Trophoblast cell (in vitro differentiated cells and primary cell): Measurements from ENCODE around the gene OR6P1.

ENCODE experiments used
- DNase-seq, 2 donors: peaks; one replicate each; pipeline ENCODE4 v3.0.0-alpha.2; 2016
- H2AFZ ChIP-seq: 2 replicates; pipeline ENCODE4 v1.6.1; 2013; ENCODE audit warnings: low read length, moderate library complexity, mild to moderate bottlenecking; ENCODE audit not compliant: insufficient read depth, poor library complexity
- H2AK5ac ChIP-seq: 2 replicates; pipeline ENCODE4 v1.6.1; 2013; ENCODE audit warnings: mild to moderate bottlenecking, low read length
- H2BK120ac ChIP-seq: 2 replicates; pipeline ENCODE4 v1.6.1; 2013; ENCODE audit warnings: low read length, mild to moderate bottlenecking, moderate library complexity; ENCODE audit not compliant: insufficient read depth, poor library complexity
- H2BK12ac ChIP-seq: 2 replicates; pipeline ENCODE4 v1.6.1; 2013; ENCODE audit warnings: mild to moderate bottlenecking, low read length, moderate library complexity
- H2BK5ac ChIP-seq: 2 replicates; pipeline ENCODE4 v1.6.1; 2013; ENCODE audit warnings: low read length, low read depth, moderate library complexity, mild to moderate bottlenecking; ENCODE audit not compliant: poor library complexity
- H3K14ac ChIP-seq: 2 replicates; pipeline ENCODE4 v1.6.1; 2013; ENCODE audit warnings: mild to moderate bottlenecking, low read length
- H3K18ac ChIP-seq: 2 replicates; pipeline ENCODE4 v1.6.1; 2013; ENCODE audit warnings: mild to moderate bottlenecking, low read length
- H3K23ac ChIP-seq: 2 replicates; pipeline ENCODE4 v1.6.1; 2013; ENCODE audit warnings: low read length
- H3K27ac ChIP-seq: 2 replicates; pipeline ENCODE4 v1.5.1; 2013; ENCODE audit warnings: low read depth, mild to moderate bottlenecking, inconsistent platforms, low read length, moderate library complexity
- H3K27me3 ChIP-seq: 2 replicates; pipeline ENCODE4 v1.6.1; 2013; ENCODE audit warnings: inconsistent platforms, mild to moderate bottlenecking, low read length, moderate library complexity; ENCODE audit not compliant: insufficient read depth
- H3K36me3 ChIP-seq, 2 experiments: 1 replicate in 1 of 2; 2 replicates in 1 of 2; pipeline ENCODE4 v1.6.1; 2013; ENCODE audit warnings: low read length in 2 of 2, mild to moderate bottlenecking in 2 of 2, moderate library complexity in 1 of 2; ENCODE audit not compliant: insufficient read depth in 2 of 2, control insufficient read depth in 1 of 2
- H3K4ac ChIP-seq: 2 replicates; pipeline ENCODE4 v1.6.1; 2013; ENCODE audit warnings: low read depth, mild to moderate bottlenecking, low read length, moderate library complexity
- H3K4me1 ChIP-seq, 2 experiments: 1 replicate in 1 of 2; 2 replicates in 1 of 2; pipeline ENCODE4 v1.6.1; 2013; ENCODE audit warnings: low read length in 2 of 2, mild to moderate bottlenecking in 2 of 2, moderate library complexity in 1 of 2; ENCODE audit not compliant: insufficient read depth in 2 of 2, control insufficient read depth in 1 of 2
- H3K4me2 ChIP-seq: 2 replicates; pipeline ENCODE4 v1.6.1; 2013; ENCODE audit warnings: inconsistent platforms, mild to moderate bottlenecking, low read length, moderate library complexity
- H3K4me3 ChIP-seq: 2 replicates; pipeline ENCODE4 v1.5.1; 2013; ENCODE audit warnings: mild to moderate bottlenecking, low read depth, low read length, inconsistent platforms
- H3K79me1 ChIP-seq: one replicate; pipeline ENCODE4 v1.6.1; 2013; ENCODE audit warnings: low read length
- H3K79me2 ChIP-seq: 2 replicates; pipeline ENCODE4 v1.6.1; 2013; ENCODE audit warnings: low read length, mild to moderate bottlenecking; ENCODE audit not compliant: control insufficient read depth, insufficient read depth, poor library complexity
- H3K9ac ChIP-seq: 2 replicates; pipeline ENCODE4 v1.6.1; 2013; ENCODE audit warnings: mild to moderate bottlenecking, low read length
- H3K9me3 ChIP-seq: 2 replicates; pipeline ENCODE4 v1.6.1; 2013; ENCODE audit warnings: low read depth, mild to moderate bottlenecking, control low read depth, inconsistent platforms, low read length; ENCODE audit not compliant: insufficient read depth
- H4K12ac ChIP-seq: 2 replicates; pipeline ENCODE4 v1.6.1; 2013; ENCODE audit warnings: low read depth, mild to moderate bottlenecking, low read length, moderate library complexity
- H4K8ac ChIP-seq: 2 replicates; pipeline ENCODE4 v1.6.1; 2013; ENCODE audit warnings: low read depth, mild to moderate bottlenecking, low read length, moderate library complexity
- H4K91ac ChIP-seq: one replicate; pipeline ENCODE4 v1.6.1; 2013; ENCODE audit warnings: low read depth, mild to moderate bottlenecking, low read length, moderate library complexity
- WGBS: extraction: QIAGEN DNeasy Blood & Tissue Kit; methylation state at CpG from one replicate; pipeline ENCODE4 v1.1.7; 2013; ENCODE audit warnings: missing lambda C conversion rate; ENCODE audit not compliant: insufficient read length, insufficient coverage; ENCODE audit errors: extremely low coverage; 5-methylcytosine and 5-hydroxymethylcytosine counted together

Gene OR6P1

DNA sequence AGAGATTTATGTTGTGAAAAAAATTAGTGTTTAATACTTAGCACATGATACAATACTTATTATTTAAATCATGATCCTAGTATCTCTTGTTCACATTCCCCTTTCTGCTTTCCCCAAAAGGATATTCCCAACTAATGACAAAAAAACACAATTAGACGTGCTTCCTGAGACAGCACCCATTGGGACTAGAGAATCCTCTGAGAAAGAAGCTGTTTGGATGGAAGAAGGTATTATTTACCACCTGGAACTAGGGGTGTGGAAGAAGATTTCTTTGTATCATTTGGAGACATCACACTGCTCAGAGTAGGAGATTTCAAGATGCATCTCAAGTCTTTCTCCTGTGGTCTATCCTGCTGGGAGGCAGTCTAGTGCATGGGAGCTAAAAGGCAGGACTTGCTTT lies 34.6 kb upstream of the OR6P1 start, which contains the start of gene OR10Z1:
Gene OR10Z1 (plus strand): TSS at position 301 of the 400 bp plus-strand sequence. CDS start 1,171 bp downstream, outside the sequence.
- Histone ChIP-seq H3K27ac (no peak within 1 kb of the TSS), H2BK120ac (no peak within 1 kb of the TSS), H3K79me1 (no peaks in the 10 kb centered on the region), H3K79me2 (no peaks in the 10 kb centered on the region), H3K36me3 (no peaks in the 10 kb centered on the region), H2AK5ac (no peak within 1 kb of the TSS), H3K9me3 (no peaks in the 10 kb centered on the region), H3K27me3 (no peaks in the 10 kb centered on the region), H3K9ac (no peak within 1 kb of the TSS), H3K4ac (no peak within 1 kb of the TSS), H2BK5ac (no peak within 1 kb of the TSS), H3K4me3 (no peak within 1 kb of the TSS), H2BK12ac (no peak within 1 kb of the TSS), H4K8ac (no peak within 1 kb of the TSS), H4K12ac (no peak within 1 kb of the TSS), H3K23ac (no peak within 1 kb of the TSS), H3K14ac (no peak within 1 kb of the TSS), H3K4me1 (peaks cover 0 to 3% of the 10 kb centered on the region in 2 experiments), H3K18ac (no peak within 1 kb of the TSS), H4K91ac (no peak within 1 kb of the TSS), H2AFZ (no peak within 1 kb of the TSS), H3K4me2 (no peak within 1 kb of the TSS)
- WGBS, result no CpG with 5 or more reads among the region's 1 CpG
- no peak for DNase-seq

DNA sequence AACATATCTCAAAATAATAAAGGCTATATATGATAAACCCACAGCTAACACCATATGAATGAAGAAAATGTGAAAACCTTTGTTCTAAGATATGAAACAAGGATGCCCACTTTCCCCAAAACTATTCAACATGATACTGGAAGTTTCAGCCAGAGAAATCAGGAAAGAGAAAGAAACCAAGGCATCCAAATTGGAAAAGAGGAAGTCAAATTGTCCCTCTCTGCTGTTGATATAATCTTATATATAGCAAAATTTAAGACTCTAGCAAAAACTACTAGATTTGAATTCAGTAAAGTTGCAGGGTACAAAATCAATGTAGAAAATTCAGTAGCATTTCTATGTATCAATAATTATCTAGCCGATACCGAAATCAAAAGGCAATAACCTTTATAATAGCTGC lies 30.4 kb upstream of the OR6P1 start:
- H2BK120ac ChIP-seq, result no peak overlapping the region
- H4K12ac ChIP-seq, result no peak overlapping the region
- H4K91ac ChIP-seq, result no peak overlapping the region
- no peak overlapping the region for H3K27ac ChIP-seq
- no peak overlapping the region for H2BK12ac ChIP-seq
- no peak overlapping the region for H3K4me3 ChIP-seq
- no peaks in the 10 kb centered on the region for H3K36me3 ChIP-seq
- no peak overlapping the region for H3K9ac ChIP-seq
- WGBS, result no CpG with 5 or more reads among the region's 2 CpGs
- no peak overlapping the region for H2AFZ ChIP-seq
- no peak overlapping the region for H3K14ac ChIP-seq
- H3K23ac ChIP-seq, result no peak overlapping the region
- no peak for DNase-seq
- H3K4ac ChIP-seq, result no peak overlapping the region
- H3K4me2 ChIP-seq, result no peak overlapping the region
- H3K79me2 ChIP-seq, result no peaks in the 10 kb centered on the region
- no peak overlapping the region for H3K18ac ChIP-seq
- no peak overlapping the region for H2AK5ac ChIP-seq
- no peaks in the 10 kb centered on the region for H3K4me1 ChIP-seq
- H4K8ac ChIP-seq, result no peak overlapping the region
- no peaks in the 10 kb centered on the region for H3K27me3 ChIP-seq
- peaks cover 8% of the 10 kb centered on the region for H3K9me3 ChIP-seq
- H2BK5ac ChIP-seq, result no peak overlapping the region
- no peaks in the 10 kb centered on the region for H3K79me1 ChIP-seq

GRCh38 chr1:158586942-158587341 lies 16.6 kb upstream of the OR6P1 start:
- DNase-seq, result no peak
- Histone ChIP-seq H3K4me2 (no peak overlapping the region), H3K27ac (no peak overlapping the region), H3K4me3 (no peak overlapping the region), H3K9me3 (peaks cover 2% of the 10 kb centered on the region), H3K18ac (no peak overlapping the region), H4K8ac (no peak overlapping the region), H2AFZ (no peak overlapping the region), H3K27me3 (no peaks in the 10 kb centered on the region), H4K91ac (no peak overlapping the region), H2AK5ac (no peak overlapping the region), H3K4me1 (no peaks in the 10 kb centered on the region), H4K12ac (no peak overlapping the region), H3K79me1 (no peaks in the 10 kb centered on the region), H2BK120ac (no peak overlapping the region), H2BK5ac (no peak overlapping the region), H3K79me2 (no peaks in the 10 kb centered on the region), H3K14ac (no peak overlapping the region), H3K9ac (no peak overlapping the region), H3K36me3 (no peaks in the 10 kb centered on the region), H3K4ac (no peak overlapping the region), H3K23ac (no peak overlapping the region), H2BK12ac (no peak overlapping the region)
- no CpG with 5 or more reads among the region's 1 CpG for WGBS

GRCh38 chr1:158583962-158584361 lies 13.6 kb upstream of the OR6P1 start:
- H2BK5ac ChIP-seq, result no peak overlapping the region

More at GRCh38 chr1:158583962-158584361, 13.6 kb upstream of the OR6P1 start:
- Histone ChIP-seq H3K14ac (no peak overlapping the region), H3K27ac (no peak overlapping the region), H2AK5ac (no peak overlapping the region), H3K4me1 (no peaks in the 10 kb centered on the region), H2AFZ (no peak overlapping the region), H3K18ac (no peak overlapping the region), H4K8ac (no peak overlapping the region), H3K79me1 (no peaks in the 10 kb centered on the region), H4K12ac (no peak overlapping the region), H3K36me3 (no peaks in the 10 kb centered on the region), H3K27me3 (no peaks in the 10 kb centered on the region), H3K4me2 (no peak overlapping the region), H3K23ac (no peak overlapping the region), H4K91ac (no peak overlapping the region), H3K4me3 (no peak overlapping the region), H3K9me3 (peaks cover 2% of the 10 kb centered on the region), H2BK120ac (no peak overlapping the region), H2BK12ac (no peak overlapping the region), H3K9ac (no peak overlapping the region), H3K4ac (no peak overlapping the region), H3K79me2 (no peaks in the 10 kb centered on the region)
- no CpG with 5 or more reads among the region's 4 CpGs for WGBS
- no peak for DNase-seq
